ENCODE measurements around the gene ARPC1B.

The ARPC1B gene

DNA sequence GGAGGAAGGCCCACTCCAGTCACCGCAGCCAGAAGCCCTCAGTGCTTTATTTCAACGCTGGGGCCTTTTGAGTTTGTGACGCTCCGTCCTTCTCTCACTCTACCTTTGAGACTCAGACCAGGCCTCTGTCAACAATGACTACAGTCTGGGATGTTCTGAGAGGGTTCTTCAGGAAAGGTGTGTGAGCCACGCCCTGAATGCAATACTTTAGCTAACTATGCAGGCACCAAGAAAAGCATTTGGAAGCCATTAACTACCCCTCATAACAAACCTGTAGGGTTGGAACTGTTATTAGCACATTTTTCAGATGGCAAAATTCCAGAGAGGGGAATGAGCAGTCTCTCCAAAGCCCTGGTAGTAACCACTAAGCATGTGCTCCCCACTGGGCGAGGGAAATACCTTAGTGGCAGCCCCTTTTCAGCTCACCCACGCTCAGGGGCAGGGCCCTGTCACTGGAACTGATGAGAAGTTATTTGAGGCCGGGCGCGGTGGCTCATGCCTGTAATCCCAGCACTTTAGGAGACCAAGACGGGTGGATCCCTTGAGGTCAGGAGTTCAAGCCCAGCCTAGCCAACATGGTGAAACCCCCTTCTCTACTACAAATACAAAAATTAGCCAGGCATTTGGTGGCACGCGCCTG, 5.7 kb upstream of the ARPC1B start:
- no peaks in the 10 kb centered on the region for H4K20me1 ChIP-seq (ENCODE audit: insufficient read depth)
- no peak overlapping the region for H3K27ac ChIP-seq
- no peaks in the 10 kb centered on the region for H3K27me3 ChIP-seq (ENCODE audit: insufficient read depth, low read depth)
- TF ChIP-seq, protein P1, sequence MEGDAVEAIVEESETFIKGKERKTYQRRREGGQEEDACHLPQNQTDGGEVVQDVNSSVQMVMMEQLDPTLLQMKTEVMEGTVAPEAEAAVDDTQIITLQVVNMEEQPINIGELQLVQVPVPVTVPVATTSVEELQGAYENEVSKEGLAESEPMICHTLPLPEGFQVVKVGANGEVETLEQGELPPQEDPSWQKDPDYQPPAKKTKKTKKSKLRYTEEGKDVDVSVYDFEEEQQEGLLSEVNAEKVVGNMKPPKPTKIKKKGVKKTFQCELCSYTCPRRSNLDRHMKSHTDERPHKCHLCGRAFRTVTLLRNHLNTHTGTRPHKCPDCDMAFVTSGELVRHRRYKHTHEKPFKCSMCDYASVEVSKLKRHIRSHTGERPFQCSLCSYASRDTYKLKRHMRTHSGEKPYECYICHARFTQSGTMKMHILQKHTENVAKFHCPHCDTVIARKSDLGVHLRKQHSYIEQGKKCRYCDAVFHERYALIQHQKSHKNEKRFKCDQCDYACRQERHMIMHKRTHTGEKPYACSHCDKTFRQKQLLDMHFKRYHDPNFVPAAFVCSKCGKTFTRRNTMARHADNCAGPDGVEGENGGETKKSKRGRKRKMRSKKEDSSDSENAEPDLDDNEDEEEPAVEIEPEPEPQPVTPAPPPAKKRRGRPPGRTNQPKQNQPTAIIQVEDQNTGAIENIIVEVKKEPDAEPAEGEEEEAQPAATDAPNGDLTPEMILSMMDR (conservative IDR thresholded peaks at IDR 0.05; ENCODE audit: low read depth, low read length): no peak
- no peak overlapping the region for H2AFZ ChIP-seq (ENCODE audit: low read depth)
- no peak overlapping the region for H3K4me2 ChIP-seq
- H3K79me2 ChIP-seq (ENCODE audit: insufficient read depth, low read depth): no peaks in the 10 kb centered on the region
- H3K9ac ChIP-seq: no peak overlapping the region
- peaks cover 3% of the 10 kb centered on the region for H3K4me1 ChIP-seq (ENCODE audit: low read depth, poor library complexity, severe bottlenecking)
- no peak overlapping the region for H3K4me3 ChIP-seq (IDR thresholded peaks at IDR 0.05; ENCODE audit: insufficient read depth, low read depth, low read length)
- peaks cover 2% of the 10 kb centered on the region; the same call in 1 of the 2 replicates for H3K36me3 ChIP-seq (ENCODE audit: insufficient read depth)

DNA sequence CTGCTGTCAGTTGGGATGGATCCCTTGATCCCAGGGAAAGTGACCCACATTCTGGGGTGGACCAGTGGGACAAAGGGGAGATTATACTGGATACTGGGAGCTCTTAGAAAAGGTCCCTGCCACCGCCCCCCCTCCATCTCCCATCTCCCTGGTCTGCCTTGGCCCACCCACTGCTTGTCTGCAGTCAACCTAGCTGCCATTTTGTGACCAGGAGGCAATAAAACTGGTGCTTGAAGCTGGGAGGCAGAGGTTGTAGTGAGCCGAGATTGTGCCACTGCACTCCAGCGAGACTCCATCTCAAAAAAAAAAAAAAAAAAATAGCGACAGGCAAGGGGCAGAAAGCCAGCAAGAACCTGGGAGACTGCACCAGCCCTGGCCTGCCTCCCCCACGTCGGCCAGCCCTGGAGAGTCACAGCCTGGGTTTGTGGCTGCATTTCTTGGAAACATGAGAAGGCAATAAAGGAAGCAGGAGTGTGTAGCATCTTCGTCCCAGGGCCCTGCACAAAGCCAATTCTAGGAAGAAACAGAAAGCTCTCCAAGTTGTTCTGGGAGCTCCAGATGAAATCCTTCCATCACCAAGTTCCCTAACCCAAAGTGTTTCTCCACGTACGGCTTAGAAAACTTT, 4.7 kb upstream of the ARPC1B start:
- no peak overlapping the region for H2AFZ ChIP-seq (ENCODE audit: low read depth)
- H3K36me3 ChIP-seq (ENCODE audit: insufficient read depth): no peaks in the 10 kb centered on the region
- no peak overlapping the region for H3K4me3 ChIP-seq (IDR thresholded peaks at IDR 0.05; ENCODE audit: insufficient read depth, low read depth, low read length)
- H3K27me3 ChIP-seq (ENCODE audit: insufficient read depth, low read depth): no peaks in the 10 kb centered on the region
- TF ChIP-seq, protein P1 (conservative IDR thresholded peaks at IDR 0.05; ENCODE audit: low read depth, low read length): no peak
- 0 out of 2 replicates have a peak, but pooled peaks cover 4% of the 10 kb centered on the region for H3K79me2 ChIP-seq (ENCODE audit: insufficient read depth, low read depth)
- H3K4me1 ChIP-seq (ENCODE audit: low read depth, poor library complexity, severe bottlenecking): peaks cover 4% of the 10 kb centered on the region
- H3K27ac ChIP-seq: no peak overlapping the region
- H4K20me1 ChIP-seq (ENCODE audit: insufficient read depth): no peaks in the 10 kb centered on the region
- H3K9ac ChIP-seq: no peak overlapping the region
- H3K4me2 ChIP-seq: no peak overlapping the region

GRCh38 chr7:99371376-99371920, 3.1 kb upstream of the ARPC1B start:
- no peak overlapping the region for H3K4me2 ChIP-seq
- H2AFZ ChIP-seq (ENCODE audit: low read depth): no peak overlapping the region
- peaks cover 17% of the 10 kb centered on the region for H3K79me2 ChIP-seq (ENCODE audit: insufficient read depth, low read depth)
- no peak overlapping the region for H3K4me3 ChIP-seq (IDR thresholded peaks at IDR 0.05; ENCODE audit: insufficient read depth, low read depth, low read length)
- H4K20me1 ChIP-seq (ENCODE audit: insufficient read depth): no peaks in the 10 kb centered on the region
- H3K4me1 ChIP-seq (ENCODE audit: low read depth, poor library complexity, severe bottlenecking): peaks cover 15% of the 10 kb centered on the region
- no peak overlapping the region for H3K27ac ChIP-seq
- TF ChIP-seq, protein P1 (conservative IDR thresholded peaks at IDR 0.05; ENCODE audit: low read depth, low read length): no peak
- H3K27me3 ChIP-seq (ENCODE audit: insufficient read depth, low read depth): no peaks in the 10 kb centered on the region
- no peak overlapping the region for H3K9ac ChIP-seq
- H3K36me3 ChIP-seq (ENCODE audit: insufficient read depth): no peaks in the 10 kb centered on the region

DNA sequence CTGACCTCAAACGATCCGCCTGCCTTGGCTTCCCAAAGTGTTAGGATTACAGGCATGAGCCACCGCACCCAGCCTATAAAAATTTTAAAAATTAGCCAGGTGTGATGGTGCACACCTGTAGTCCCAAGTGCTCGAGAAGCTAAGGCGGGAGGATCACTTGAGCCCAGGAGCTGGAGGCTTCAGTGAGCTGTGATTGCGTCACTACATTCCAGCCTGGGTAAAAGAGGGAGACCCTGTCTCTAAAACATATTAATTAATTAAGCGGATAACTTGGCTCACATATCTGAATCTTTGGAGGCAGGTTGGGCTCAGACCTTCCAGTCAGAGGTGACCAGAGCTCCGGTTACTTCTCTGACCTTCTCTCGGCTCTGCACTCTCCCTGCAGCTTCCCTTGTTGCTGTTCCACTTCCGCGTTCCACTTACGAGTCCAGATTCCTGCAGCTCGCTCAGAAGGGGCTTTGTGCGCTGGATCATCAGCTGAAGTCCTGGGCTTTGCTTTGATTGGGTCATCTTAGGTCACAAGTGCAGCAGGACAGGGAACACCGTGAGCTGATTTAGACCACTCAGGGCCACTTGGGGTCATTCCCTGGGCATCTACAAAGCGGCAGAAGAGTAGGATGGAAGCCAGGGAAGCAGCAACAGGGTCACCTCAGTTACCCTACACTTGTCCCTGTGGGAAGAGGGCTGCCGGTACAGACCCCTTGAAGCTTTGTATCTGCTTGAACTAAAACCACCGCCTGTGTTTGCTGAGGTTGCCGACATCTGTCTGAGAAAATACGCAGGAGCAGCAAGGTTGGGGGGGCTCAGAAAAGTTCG, 2.0 kb upstream of the ARPC1B start:
- H4K20me1 ChIP-seq (ENCODE audit: insufficient read depth): no peaks in the 10 kb centered on the region
- no peaks in the 10 kb centered on the region for H3K27me3 ChIP-seq (ENCODE audit: insufficient read depth, low read depth)
- no peaks in the 10 kb centered on the region for H3K36me3 ChIP-seq (ENCODE audit: insufficient read depth)
- no peak overlapping the region for H3K4me2 ChIP-seq
- no peak overlapping the region for H2AFZ ChIP-seq (ENCODE audit: low read depth)
- H3K9ac ChIP-seq: no peak overlapping the region
- H3K27ac ChIP-seq: no peak overlapping the region
- peaks cover 27% of the 10 kb centered on the region for H3K79me2 ChIP-seq (ENCODE audit: insufficient read depth, low read depth)
- TF ChIP-seq, protein P1 (conservative IDR thresholded peaks at IDR 0.05; ENCODE audit: low read depth, low read length): no peak
- peaks cover 23% of the 10 kb centered on the region for H3K4me1 ChIP-seq (ENCODE audit: low read depth, poor library complexity, severe bottlenecking)
- H3K4me3 ChIP-seq (IDR thresholded peaks at IDR 0.05; ENCODE audit: insufficient read depth, low read depth, low read length): no peak overlapping the region
